Nephron (organoid): Measurements from ENCODE around the gene PGD.

ENCODE experiments used
- H3K27ac Mint-ChIP-seq, 3 experiments: 2 replicates each; pipeline ENCODE4 v1.8.0; 2020; ENCODE audit warnings: mixed read lengths in 3 of 3, mild to moderate bottlenecking in 2 of 3, moderate library complexity in 1 of 3
- H3K27me3 Mint-ChIP-seq: 2 replicates; pipeline ENCODE4 v1.8.0; 2021; ENCODE audit warnings: low read depth, mild to moderate bottlenecking, moderate library complexity, mixed read lengths
- H3K36me3 Mint-ChIP-seq: 2 replicates; pipeline ENCODE4 v1.8.0; 2020; ENCODE audit warnings: low read depth, mixed read lengths
- H3K4me1 Mint-ChIP-seq: 2 replicates; pipeline ENCODE4 v1.8.0; 2020; ENCODE audit warnings: mixed read lengths
- H3K4me3 Mint-ChIP-seq, 3 experiments: 2 replicates each; pipeline ENCODE4 v1.8.0; 2020; ENCODE audit warnings: mild to moderate bottlenecking in 3 of 3, mixed read lengths in 3 of 3, moderate library complexity in 2 of 3
- H3K9me3 Mint-ChIP-seq: 2 replicates; pipeline ENCODE4 v1.8.0; 2020; ENCODE audit warnings: mixed read lengths
- TF ChIP-seq, protein P1 (sequence below), 3 experiments: fragments of 200-600 bp; sonication (generic); IDR thresholded peaks; one replicate each; pipeline ENCODE4 v1.5.0; 2021; ENCODE audit warnings: antibody characterized with exemption in 3 of 3; ENCODE audit not compliant: unreplicated experiment in 3 of 3

Gene PGD

DNA sequence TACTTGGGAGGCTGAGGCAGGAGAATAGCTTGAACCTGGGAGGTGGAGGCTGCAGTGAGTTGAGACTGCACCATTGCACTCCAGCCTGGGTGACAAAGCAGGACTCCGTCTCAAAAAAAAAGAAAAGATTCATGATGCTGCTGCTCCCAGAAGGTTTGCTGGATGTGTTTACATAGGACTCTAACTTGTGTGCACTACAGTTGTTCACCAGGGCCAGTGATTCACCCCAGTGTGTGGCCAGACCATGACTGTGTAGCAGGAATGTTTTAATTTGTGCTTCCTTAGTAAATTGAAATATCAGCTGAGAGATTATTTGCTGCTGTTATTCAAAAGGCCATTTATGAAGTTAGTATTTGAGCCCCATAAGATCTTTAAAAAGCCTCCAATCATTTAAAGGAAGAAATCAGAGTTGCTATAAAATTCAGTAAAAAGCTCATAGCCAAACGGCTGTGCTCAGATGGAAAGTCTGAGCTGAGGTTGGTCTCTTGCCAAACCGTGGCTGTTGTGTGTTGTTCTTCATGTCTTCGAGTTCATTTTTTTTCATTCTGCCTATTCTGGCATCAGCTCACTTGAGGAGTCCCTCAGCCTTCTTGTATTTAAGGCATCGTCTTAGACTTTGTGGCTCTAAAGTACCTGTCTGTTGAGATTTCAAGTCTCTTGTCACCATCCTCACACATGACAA is 18.1 kb upstream of the PGD start:
- TF ChIP-seq, protein P1, sequence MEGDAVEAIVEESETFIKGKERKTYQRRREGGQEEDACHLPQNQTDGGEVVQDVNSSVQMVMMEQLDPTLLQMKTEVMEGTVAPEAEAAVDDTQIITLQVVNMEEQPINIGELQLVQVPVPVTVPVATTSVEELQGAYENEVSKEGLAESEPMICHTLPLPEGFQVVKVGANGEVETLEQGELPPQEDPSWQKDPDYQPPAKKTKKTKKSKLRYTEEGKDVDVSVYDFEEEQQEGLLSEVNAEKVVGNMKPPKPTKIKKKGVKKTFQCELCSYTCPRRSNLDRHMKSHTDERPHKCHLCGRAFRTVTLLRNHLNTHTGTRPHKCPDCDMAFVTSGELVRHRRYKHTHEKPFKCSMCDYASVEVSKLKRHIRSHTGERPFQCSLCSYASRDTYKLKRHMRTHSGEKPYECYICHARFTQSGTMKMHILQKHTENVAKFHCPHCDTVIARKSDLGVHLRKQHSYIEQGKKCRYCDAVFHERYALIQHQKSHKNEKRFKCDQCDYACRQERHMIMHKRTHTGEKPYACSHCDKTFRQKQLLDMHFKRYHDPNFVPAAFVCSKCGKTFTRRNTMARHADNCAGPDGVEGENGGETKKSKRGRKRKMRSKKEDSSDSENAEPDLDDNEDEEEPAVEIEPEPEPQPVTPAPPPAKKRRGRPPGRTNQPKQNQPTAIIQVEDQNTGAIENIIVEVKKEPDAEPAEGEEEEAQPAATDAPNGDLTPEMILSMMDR (IDR thresholded peaks at IDR 0.05; ENCODE audit: unreplicated experiment in 3 of 3) = no peak
- no peaks in the 10 kb centered on the region for H3K9me3 Mint-ChIP-seq
- peaks cover 47% of the 10 kb centered on the region for H3K36me3 Mint-ChIP-seq
- peak overlapping the region in 1 of 3 experiments; percentile 39 for H3K27ac Mint-ChIP-seq
- H3K4me1 Mint-ChIP-seq = peaks cover 37% of the 10 kb centered on the region
- peaks cover 8% of the 10 kb centered on the region for H3K27me3 Mint-ChIP-seq
- no peak overlapping the region for H3K4me3 Mint-ChIP-seq

DNA sequence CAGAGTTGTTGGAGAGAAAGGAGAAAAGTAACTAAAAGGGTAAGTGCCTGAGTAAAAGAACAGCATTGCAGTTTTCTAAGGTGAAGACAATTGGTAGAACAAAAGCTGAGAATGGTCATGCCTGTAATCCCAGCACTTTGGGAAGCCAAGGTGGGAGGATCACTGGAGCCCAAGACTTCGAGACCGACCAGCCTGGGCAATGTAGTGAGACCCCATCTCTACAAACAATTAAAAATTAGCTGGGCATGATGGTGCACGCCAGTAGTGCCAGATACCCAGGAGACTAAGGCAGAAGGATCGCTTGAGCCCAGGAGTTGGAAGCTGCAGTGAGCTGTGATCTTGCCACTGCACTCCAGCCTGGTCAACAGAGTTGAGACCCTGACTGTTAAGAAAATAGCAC is 15.2 kb upstream of the PGD start:
- Mint-ChIP-seq H3K4me3 (no peak overlapping the region), H3K9me3 (no peaks in the 10 kb centered on the region), H3K27me3 (peaks cover 3% of the 10 kb centered on the region), H3K4me1 (peaks cover 36% of the 10 kb centered on the region), H3K27ac (peak overlapping the region in 2 of 3 experiments; percentile 14 to 18), H3K36me3 (peaks cover 31% of the 10 kb centered on the region)
- TF ChIP-seq, protein P1 (IDR thresholded peaks at IDR 0.05; ENCODE audit: unreplicated experiment in 3 of 3) = no peak

DNA sequence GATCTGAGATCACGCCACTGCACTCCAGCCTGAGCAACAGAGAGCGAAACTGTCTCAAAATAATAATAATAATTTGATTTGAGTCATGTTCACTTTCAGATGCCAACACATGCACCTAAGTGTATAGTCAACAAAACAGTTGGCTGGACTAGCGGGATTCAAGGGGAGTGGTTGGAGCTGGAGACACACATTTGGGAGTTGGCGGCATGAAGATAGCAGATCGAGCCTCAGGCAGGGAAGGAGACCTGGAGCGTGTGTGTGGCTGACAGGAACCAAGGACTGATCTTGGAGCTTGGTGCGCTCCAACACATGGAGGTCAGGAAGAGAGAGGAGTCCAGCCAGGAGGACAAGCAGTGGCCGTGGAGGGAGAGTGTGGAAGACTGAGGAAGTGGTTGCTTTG is 14.6 kb upstream of the PGD start:
- H3K27me3 Mint-ChIP-seq = peaks cover 3% of the 10 kb centered on the region
- H3K9me3 Mint-ChIP-seq = no peaks in the 10 kb centered on the region
- no peak overlapping the region for H3K27ac Mint-ChIP-seq
- H3K4me3 Mint-ChIP-seq = no peak overlapping the region
- TF ChIP-seq, protein P1 (IDR thresholded peaks at IDR 0.05; ENCODE audit: unreplicated experiment in 3 of 3) = no peak
- H3K4me1 Mint-ChIP-seq = peaks cover 31% of the 10 kb centered on the region
- H3K36me3 Mint-ChIP-seq = peaks cover 27% of the 10 kb centered on the region

DNA sequence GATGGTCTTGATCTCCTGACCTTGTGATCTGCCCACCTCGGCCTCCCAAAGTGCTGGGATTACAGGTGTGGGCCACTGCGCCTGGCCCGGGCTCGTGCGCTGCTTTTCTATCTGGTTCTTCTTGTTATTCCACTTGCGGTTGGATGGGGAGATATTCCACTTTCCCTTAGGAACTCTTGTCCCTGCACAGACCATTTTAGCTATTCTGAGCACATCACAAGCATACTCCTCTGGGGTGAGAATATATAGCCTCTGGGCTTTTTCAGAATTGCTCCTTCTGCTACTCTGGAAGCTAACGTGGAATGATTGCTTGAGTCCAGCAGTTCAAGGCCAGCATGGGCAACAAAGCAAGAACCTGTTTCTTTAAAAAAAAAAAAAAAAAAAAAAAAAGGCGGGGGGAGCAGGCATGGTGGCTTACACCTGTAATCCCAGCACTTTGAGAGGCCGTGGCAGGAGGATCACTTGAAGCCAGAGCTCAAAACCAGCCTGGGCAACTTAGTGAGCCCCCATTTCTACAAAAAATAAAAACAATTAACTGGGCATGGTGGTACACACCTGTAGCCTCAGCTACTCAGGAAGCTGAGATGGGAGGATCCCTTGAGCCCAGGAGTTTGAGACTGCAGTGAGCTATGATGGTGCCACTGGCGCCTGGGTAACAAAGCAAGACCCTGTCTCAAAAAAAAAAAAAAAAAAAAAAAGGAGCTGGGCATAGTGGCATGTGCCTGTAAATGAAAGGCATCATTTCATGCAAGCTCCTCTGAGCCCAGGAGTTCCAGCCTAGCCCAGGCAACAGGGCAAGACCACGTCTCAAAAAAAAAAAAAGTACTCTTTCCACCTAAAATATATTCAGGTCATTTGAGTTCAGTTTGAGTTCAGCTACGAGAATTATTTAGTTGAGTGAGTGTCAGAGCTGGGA is 11.8 kb upstream of the PGD start:
- peaks cover 24% of the 10 kb centered on the region for H3K4me1 Mint-ChIP-seq
- TF ChIP-seq, protein P1 (IDR thresholded peaks at IDR 0.05; ENCODE audit: unreplicated experiment in 3 of 3) = no peak
- no peaks in the 10 kb centered on the region for H3K9me3 Mint-ChIP-seq
- peak overlapping the region; percentile 98 to 99 (median 98) for H3K27ac Mint-ChIP-seq
- H3K27me3 Mint-ChIP-seq = peaks cover 3% of the 10 kb centered on the region
- H3K36me3 Mint-ChIP-seq = peaks cover 21% of the 10 kb centered on the region
- peak overlapping the region in 2 of 3 experiments; percentile 32 to 56 for H3K4me3 Mint-ChIP-seq

DNA sequence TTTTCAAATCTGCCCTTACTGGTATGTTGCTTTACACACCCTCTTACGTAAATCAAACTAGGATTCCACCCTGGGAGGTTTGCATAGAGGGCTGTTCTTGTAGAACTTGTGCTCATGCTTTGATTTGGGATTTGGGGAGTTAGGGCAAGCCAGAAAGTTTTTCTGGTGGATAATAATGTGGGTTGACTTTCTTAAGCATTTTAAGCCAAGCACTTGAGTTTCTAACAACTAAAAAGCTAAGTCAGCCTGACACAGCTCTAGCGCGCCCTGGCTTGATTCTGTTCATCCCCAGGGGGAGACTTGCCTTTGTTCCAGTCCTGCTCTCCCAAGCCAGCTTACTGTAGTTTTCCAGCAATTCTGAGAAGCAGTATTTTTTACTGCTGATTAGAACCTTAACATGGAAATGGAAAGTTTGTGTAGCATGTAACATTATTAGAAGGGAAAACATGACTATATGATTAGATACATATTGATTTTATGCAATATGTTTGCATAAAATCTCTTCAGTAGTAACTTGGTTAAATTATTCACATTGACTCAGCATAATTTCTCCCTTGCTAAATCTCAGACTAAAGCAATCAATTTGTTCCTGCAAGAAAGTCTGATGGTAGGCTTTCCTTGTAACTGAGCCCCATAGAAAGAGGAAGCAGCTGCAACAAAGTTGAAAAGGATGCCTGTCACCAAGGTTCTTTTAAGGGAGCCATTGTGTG is 11.0 kb upstream of the PGD start:
- TF ChIP-seq, protein P1 (IDR thresholded peaks at IDR 0.05; ENCODE audit: unreplicated experiment in 3 of 3) = no peak
- H3K36me3 Mint-ChIP-seq = peaks cover 19% of the 10 kb centered on the region
- H3K4me1 Mint-ChIP-seq = peaks cover 24% of the 10 kb centered on the region

More for the DNA sequence above, 11.0 kb upstream of the PGD start:
- Mint-ChIP-seq H3K4me3 (peak overlapping the region; percentile 32 to 56 (median 53)), H3K27ac (peak overlapping the region; percentile 98 to 99 (median 98)), H3K27me3 (no peaks in the 10 kb centered on the region), H3K9me3 (no peaks in the 10 kb centered on the region)
